Hepatocyte (in vitro differentiated cells): ENCODE results near the gene NHSL1.

Experiments
- CTCF ChIP-seq: fragments of 200-600 bp; sonication (generic); IDR thresholded peaks from 2 replicates; pipeline ENCODE4 v1.5.1; 2016; ENCODE audit warnings: antibody characterized with exemption, mild to moderate bottlenecking; ENCODE audit not compliant: poor library complexity
- EZH2 ChIP-seq: fragments of 200-600 bp; sonication (generic); IDR thresholded peaks from 2 replicates; pipeline ENCODE4 v1.6.1; 2016; ENCODE audit warnings: antibody characterized with exemption, mild to moderate bottlenecking, borderline replicate concordance
- EZH2phosphoT487 ChIP-seq: fragments of 200-600 bp; sonication (generic); IDR thresholded peaks from one replicate; pipeline ENCODE4 v1.6.1; 2018; ENCODE audit warnings: antibody characterized with exemption, mild to moderate bottlenecking, low read depth, moderate library complexity; ENCODE audit not compliant: unreplicated experiment, severe bottlenecking

- TF ChIP-seq CTCF: no peak
- no peak for TF ChIP-seq EZH2phosphoT487
- TF ChIP-seq EZH2: no peak
These were observed 16.5 kb upstream of the NHSL1 start for GRCh38 chr6:138515657-138516248.
